SU-DHL-6 (cell line): ENCODE data around the gene STX3.

ENCODE experiments used
- H2AFZ ChIP-seq: fragments of 200-600 bp; sonication (generic); 2 replicates; pipeline ENCODE4 v1.6.1; 2014; ENCODE audit warnings: low read depth, mild to moderate bottlenecking, moderate library complexity, mixed read lengths, antibody characterized with exemption, low read length; ENCODE audit not compliant: severe bottlenecking
- H3F3A ChIP-seq: fragments of 200-600 bp; shearing (Covaris generic); 2 replicates; pipeline ENCODE4 v1.6.0; 2016; ENCODE audit warnings: antibody characterized with exemption, mild to moderate bottlenecking; ENCODE audit not compliant: insufficient read depth
- H3K27ac ChIP-seq: fragments of 200-600 bp; sonication (generic); 2 replicates; pipeline ENCODE4 v1.5.1; 2016; ENCODE audit warnings: low read depth, mild to moderate bottlenecking, low read length, moderate library complexity, mixed read lengths
- H3K27me3 ChIP-seq: fragments of 200-600 bp; sonication (generic), shearing (Covaris generic); 2 replicates; pipeline ENCODE4 v1.6.0; 2014; ENCODE audit warnings: mild to moderate bottlenecking, low read length
- H3K36me3 ChIP-seq: fragments of 200-600 bp; sonication (generic); 2 replicates; pipeline ENCODE4 v1.6.1; 2014; ENCODE audit warnings: mild to moderate bottlenecking, low read length, mixed read lengths
- H3K4me2 ChIP-seq: fragments of 300-600, 200-600 bp; shearing (Covaris generic), sonication (generic); 2 replicates; pipeline ENCODE4 v1.6.0; 2014; ENCODE audit warnings: low read length, low read depth, mild to moderate bottlenecking; ENCODE audit not compliant: poor library complexity, severe bottlenecking
- H3K4me3 ChIP-seq: fragments of 200-600 bp; sonication (generic); 2 replicates; pipeline ENCODE4 v1.5.1; 2014; ENCODE audit warnings: antibody characterized with exemption, low read length, mild to moderate bottlenecking, mixed read lengths; ENCODE audit not compliant: insufficient read depth, poor library complexity, severe bottlenecking
- H3K79me2 ChIP-seq: fragments of 200-600 bp; sonication (generic); 2 replicates; pipeline ENCODE4 v1.6.1; 2014; ENCODE audit warnings: mild to moderate bottlenecking, low read length, moderate library complexity; ENCODE audit not compliant: insufficient read depth
- H3K9ac ChIP-seq: fragments of 200-600 bp; sonication (generic); 2 replicates; pipeline ENCODE4 v1.7.0; 2014; ENCODE audit warnings: mild to moderate bottlenecking, low read length
- H3K9me2 ChIP-seq: fragments of 200-600 bp; sonication (generic); replicated peaks from 2 replicates; pipeline ENCODE4 v1.6.1; 2014; ENCODE audit warnings: low read length; ENCODE audit not compliant: insufficient read depth
- H3K9me3 ChIP-seq: fragments of 200-600 bp; sonication (generic); 2 replicates; pipeline ENCODE4 v1.6.1; 2014; ENCODE audit warnings: low read length, mixed read lengths; ENCODE audit not compliant: insufficient read depth
- H4K20me1 ChIP-seq: fragments of 200-600 bp; sonication (generic); 2 replicates; pipeline ENCODE4 v1.6.1; 2014; ENCODE audit warnings: low read depth, mild to moderate bottlenecking, antibody characterized with exemption, low read length, moderate library complexity, mixed read lengths
- CTCF ChIP-seq: fragments of 200-600 bp; sonication (generic); IDR thresholded peaks from one replicate; pipeline ENCODE4 v1.5.1; 2017; ENCODE audit warnings: antibody characterized with exemption, mild to moderate bottlenecking, low read length, moderate library complexity; ENCODE audit not compliant: insufficient read depth, poor library complexity, severe bottlenecking
- EZH2phosphoT487 ChIP-seq: fragments of 200-600 bp; sonication (generic), shearing (Covaris generic); conservative IDR thresholded peaks from 2 replicates; pipeline ENCODE4 v1.6.1; 2018; ENCODE audit warnings: mild to moderate bottlenecking, antibody characterized with exemption, low read length, moderate library complexity, mixed read lengths

The STX3 gene

GRCh38 chr11:59854871-59855270 lies 99.7 kb downstream of the STX3 start:
- Histone ChIP-seq H3K27ac (no peak overlapping the region), H3K9me3 (no peaks in the 10 kb centered on the region), H3K79me2 (no peaks in the 10 kb centered on the region), H3K4me2 (no peak overlapping the region), H3K36me3 (no peaks in the 10 kb centered on the region), H3K27me3 (no peaks in the 10 kb centered on the region), H4K20me1 (no peaks in the 10 kb centered on the region), H3F3A (no peaks in the 10 kb centered on the region), H3K9ac (no peak overlapping the region), H2AFZ (no peak overlapping the region), H3K4me3 (no peak overlapping the region), H3K9me2 (no peaks in the 10 kb centered on the region)
- TF ChIP-seq CTCF: no peak
- no peak for TF ChIP-seq EZH2phosphoT487
